ENCODE results near the gene INF2.

INF2 gene

GRCh38 chr14:104689881-104690711, 678 bp downstream of the INF2 start:
- DNase-seq (ENCODE audit: low read depth), result no peak

- no peak for DNase-seq (ENCODE audit: low read depth)
Measured at GRCh38 chr14:104690861-104691455, 1.5 kb downstream of the INF2 start.

GRCh38 chr14:104691546-104692260, 2.3 kb downstream of the INF2 start:
- no peak for DNase-seq (ENCODE audit: low read depth)

GRCh38 chr14:104692261-104692938, 3.0 kb downstream of the INF2 start:
- DNase-seq (ENCODE audit: low read depth), result no peak

GRCh38 chr14:104692939-104693315, 3.5 kb downstream of the INF2 start:
- no peak for DNase-seq (ENCODE audit: low read depth)

GRCh38 chr14:104693482-104694431, 4.3 kb downstream of the INF2 start:
- DNase-seq (ENCODE audit: low read depth), result no peak

- DNase-seq (ENCODE audit: low read depth), result no peak
Measured at GRCh38 chr14:104694475-104694950, 5.1 kb downstream of the INF2 start.

GRCh38 chr14:104694991-104695659, 5.7 kb downstream of the INF2 start:
- DNase-seq (ENCODE audit: low read depth), result no peak

- no peak for DNase-seq (ENCODE audit: low read depth)
Measured at GRCh38 chr14:104695660-104696000, 6.2 kb downstream of the INF2 start.

GRCh38 chr14:104696671-104697316, 7.4 kb downstream of the INF2 start:
- no peak for DNase-seq (ENCODE audit: low read depth)

- DNase-seq (ENCODE audit: low read depth), result no peak
Measured at GRCh38 chr14:104697317-104697703, 7.9 kb downstream of the INF2 start.

GRCh38 chr14:104697892-104698583, 8.6 kb downstream of the INF2 start:
- no peak for DNase-seq (ENCODE audit: low read depth)

GRCh38 chr14:104698688-104699425, 9.4 kb downstream of the INF2 start:
- DNase-seq (ENCODE audit: low read depth), result no peak

GRCh38 chr14:104699426-104699748, 10.0 kb downstream of the INF2 start:
- no peak for DNase-seq (ENCODE audit: low read depth)

GRCh38 chr14:104700225-104700651, 10.8 kb downstream of the INF2 start:
- no peak for DNase-seq (ENCODE audit: low read depth)

GRCh38 chr14:104700747-104701217, 11.4 kb downstream of the INF2 start:
- no peak for DNase-seq (ENCODE audit: low read depth)

GRCh38 chr14:104701383-104702076, 12.1 kb downstream of the INF2 start:
- no peak for DNase-seq (ENCODE audit: low read depth)

- DNase-seq (ENCODE audit: low read depth), result no peak
Measured at GRCh38 chr14:104702106-104702505, 12.7 kb downstream of the INF2 start.

Measured in stimulated activated CD8-positive, alpha-beta memory T cell treated with anti-CD3 and anti-CD28 coated beads, Interleukin-15, amount 100 ng/mL, for 1 hour (primary cell).